WTC11 (cell line): ENCODE measurements around the gene UBE2R2. TPM values are rescaled to one million over a fixed set of nuclear protein-coding genes. Genes with fewer than 3 reads are reported as not detected.

Source experiments
- total RNA-seq: library from RNA; stranded (reverse); gene quantifications from 3 replicates; pipeline ENCODE4 v1.2.3, GENCODE V29; 2021

The UBE2R2 gene
- total RNA-seq, 1 experiment from 2014 or later = 45.0 TPM

Other genes starting within 250 kb of the UBE2R2 start
- 1.1 to 1.8 TPM (median 1.6 TPM) in 3 replicates for gene PRSS3, start 21.6 kb upstream of the UBE2R2 start, total RNA-seq
- 55.5 to 63.9 TPM (median 55.6 TPM) in 3 replicates for gene UBAP2, start 231.7 kb downstream of the UBE2R2 start, total RNA-seq